SK-N-SH (cell line): Measurements from ENCODE around the gene NFKBIE. TPM values are rescaled to one million over a fixed set of nuclear protein-coding genes. Genes with fewer than 3 reads are reported as not detected.

ENCODE experiments used
- CTCF ChIA-PET: fragments of 300-600, 350-600 bp; formaldehyde crosslinking; extraction: SDS; loops from one replicate; lab custom pipeline; 2021; lab: Yijun Ruan, JAX
- POLR2A ChIA-PET: fragments of 350-600 bp; sonication (Branson Sonifier 250); formaldehyde crosslinking; extraction: SDS; loops from one replicate; lab custom pipeline; 2020; ENCODE audit warnings: antibody characterized with exemption, inconsistent platforms; lab: Yijun Ruan, JAX
- DNase-seq: peaks from one replicate; pipeline ENCODE4 v3.0.0; 2012
- H2AFZ ChIP-seq: fragments of 200-600 bp; sonication (generic); 2 replicates; pipeline ENCODE4 v1.8.1; 2016; ENCODE audit warnings: antibody characterized with exemption, mild to moderate bottlenecking, low read depth
- H3F3A ChIP-seq: fragments of 200-600 bp; sonication (generic); replicated peaks from 2 replicates; pipeline ENCODE3; 2016; ENCODE audit warnings: antibody characterized with exemption, mild to moderate bottlenecking; ENCODE audit not compliant: insufficient read depth
- H3K27ac ChIP-seq, 2 experiments: fragments of 200-500 bp in 1 of 2; fragments of 200-600 bp in 1 of 2; sonication (Bioruptor generic) in 1 of 2; sonication (generic), shearing (Covaris generic) in 1 of 2; 2 replicates each; pipeline versions ENCODE4 v1.5.1 to v1.6.1; 2014 to 2016; ENCODE audit warnings: low read depth in 2 of 2, inconsistent platforms in 1 of 2, low read length in 1 of 2, mild to moderate bottlenecking in 1 of 2, mixed read lengths in 1 of 2
- H3K27me3 ChIP-seq: fragments of 200-600 bp; sonication (generic), shearing (Covaris generic); 2 replicates; pipeline ENCODE4 v1.6.1; 2016; ENCODE audit warnings: mixed run types; ENCODE audit not compliant: insufficient read depth
- H3K36me3 ChIP-seq, 2 experiments: fragments of 200-500 bp in 1 of 2; fragments of 200-600 bp in 1 of 2; sonication (Bioruptor generic) in 1 of 2; sonication (generic) in 1 of 2; replicated peaks in 1 of 2; 2 replicates each; pipeline versions ENCODE3 to v1.5.1; 2014 to 2016; ENCODE audit warnings: low read length in 1 of 2, mild to moderate bottlenecking in 1 of 2; ENCODE audit not compliant: insufficient read depth in 2 of 2, control insufficient read depth in 1 of 2
- H3K4me1 ChIP-seq, 2 experiments: fragments of 200-500 bp in 1 of 2; fragments of 200-600 bp in 1 of 2; sonication (Bioruptor generic) in 1 of 2; sonication (generic), shearing (Covaris generic) in 1 of 2; 2 replicates each; pipeline versions ENCODE4 v1.5.1 to v1.6.1; 2014 to 2016; ENCODE audit warnings: low read depth in 1 of 2, low read length in 1 of 2, mixed run types in 1 of 2; ENCODE audit not compliant: insufficient read depth in 2 of 2, control insufficient read depth in 1 of 2
- H3K4me2 ChIP-seq: fragments of 200-600 bp; sonication (generic), shearing (Covaris generic); 2 replicates; pipeline ENCODE4 v1.6.1; 2017; ENCODE audit warnings: mixed run types
- H3K4me3 ChIP-seq, 2 experiments: fragments of 200-500 bp in 1 of 2; fragments of 200-600 bp in 1 of 2; sonication (Bioruptor generic) in 1 of 2; sonication (generic), shearing (Covaris generic) in 1 of 2; 2 replicates each; pipeline versions ENCODE4 v1.5.1 to v1.8.1; 2014 to 2016; ENCODE audit warnings: low read depth in 2 of 2, inconsistent platforms in 1 of 2, low read length in 1 of 2, mild to moderate bottlenecking in 1 of 2, mixed read lengths in 1 of 2, moderate library complexity in 1 of 2
- H3K79me2 ChIP-seq: fragments of 200-600 bp; sonication (generic); 2 replicates; pipeline ENCODE4 v1.8.1; 2017; ENCODE audit warnings: mild to moderate bottlenecking; ENCODE audit not compliant: insufficient read depth
- H3K9ac ChIP-seq: fragments of 200-600 bp; sonication (generic); 2 replicates; pipeline ENCODE4 v1.6.1; 2017; ENCODE audit warnings: mixed run types
- H3K9me2 ChIP-seq: fragments of 200-600 bp; sonication (generic); 2 replicates; pipeline ENCODE4 v1.6.1; 2017; ENCODE audit warnings: mixed run types
- H3K9me3 ChIP-seq: fragments of 200-600 bp; sonication (generic); 2 replicates; pipeline ENCODE4 v1.6.1; 2017; ENCODE audit warnings: mixed run types, mild to moderate bottlenecking, moderate library complexity
- H4K20me1 ChIP-seq: fragments of 200-600 bp; sonication (generic); 2 replicates; pipeline ENCODE4 v1.6.1; 2017; ENCODE audit warnings: mild to moderate bottlenecking, mixed run types; ENCODE audit not compliant: insufficient read depth
- CHD2 ChIP-seq: fragments of 150-350 bp; IDR thresholded peaks from 2 replicates; pipeline ENCODE4 v1.6.1; 2018; ENCODE audit warnings: low read length; ENCODE audit not compliant: partially characterized antibody
- EP300 ChIP-seq, 2 experiments: IDR thresholded peaks; 2 replicates each; pipeline versions ENCODE4 v1.4.0 to v1.6.1; 2012; ENCODE audit warnings: borderline replicate concordance in 1 of 2, low read depth in 1 of 2, low read length in 1 of 2
- FOSL2 ChIP-seq: IDR thresholded peaks from 2 replicates; pipeline ENCODE4 v1.4.0; 2012; ENCODE audit warnings: low read depth, mild to moderate bottlenecking, moderate library complexity, borderline replicate concordance
- FOXJ3 ChIP-seq: sonication (generic); formaldehyde crosslinking; IDR thresholded peaks from 2 replicates; pipeline ENCODE4 v1.5.1; 2020; ENCODE audit warnings: mild to moderate bottlenecking, missing genetic modification reagents
- MEF2A ChIP-seq: IDR thresholded peaks from 2 replicates; pipeline ENCODE4 v1.4.0; 2012; ENCODE audit warnings: low read depth, borderline replicate concordance
- NFIC ChIP-seq: IDR thresholded peaks from 2 replicates; pipeline ENCODE4 v1.4.0; 2012; ENCODE audit warnings: borderline replicate concordance
- NRF1 ChIP-seq: IDR thresholded peaks from 2 replicates; pipeline ENCODE4 v1.6.1; 2012; ENCODE audit warnings: low read depth, mild to moderate bottlenecking, low read length
- RAD21 ChIP-seq: IDR thresholded peaks from 2 replicates; pipeline ENCODE4 v1.6.1; 2012; ENCODE audit warnings: mild to moderate bottlenecking, low read length
- TEAD4 ChIP-seq: IDR thresholded peaks from 2 replicates; pipeline ENCODE4 v1.4.0; 2012; ENCODE audit warnings: mild to moderate bottlenecking, borderline replicate concordance; ENCODE audit not compliant: insufficient read depth
- USF1 ChIP-seq: IDR thresholded peaks from 2 replicates; pipeline ENCODE4 v1.4.0; 2012; ENCODE audit warnings: low read depth, borderline replicate concordance
- YY1 ChIP-seq: IDR thresholded peaks from 2 replicates; pipeline ENCODE4 v1.4.0; 2012; ENCODE audit warnings: low read depth, mild to moderate bottlenecking
- WGBS: methylation state at CpG from one replicate; pipeline ENCODE4 v1.1.6; 2017; ENCODE audit warnings: low lambda C conversion rate; 5-methylcytosine and 5-hydroxymethylcytosine counted together
- polyA plus RNA-seq, 3 experiments: library from polyadenylated mRNA; depleted of rRNA; stranded (reverse); fragments of >200 nt; gene quantifications; 2 replicates each; pipeline ENCODE4 v1.2.3, GENCODE V29; 2012

Gene NFKBIE
- polyA plus RNA-seq, 1 of the 3 experiments (the other 2 are of a cell fraction): 5.8 TPM

GRCh38 chr6:44284121-44284520 lies 18.8 kb upstream of the NFKBIE start:
- H3K9me2 ChIP-seq: no peaks in the 10 kb centered on the region
- H3K27me3 ChIP-seq: peaks cover 5% of the 10 kb centered on the region; the same call in 1 of the 2 replicates
- H3K4me2 ChIP-seq: no peak overlapping the region
- no peaks in the 10 kb centered on the region for H3K4me1 ChIP-seq
- H3K79me2 ChIP-seq: no peaks in the 10 kb centered on the region
- no peak overlapping the region for H2AFZ ChIP-seq
- DNase-seq: no peak
- POLR2A ChIA-PET: interaction anchor here (0.7 kb wide), 1 partner anchor 12 kb away, joined by 3 read pairs; no protein-coding TSS in a partner anchor
- no peak for TF ChIP-seq MEF2A
- TF ChIP-seq, all 33 proteins: peak for 0
- H3K4me3 ChIP-seq: no peak overlapping the region
- H3K36me3 ChIP-seq: no peaks in the 10 kb centered on the region
- no peaks in the 10 kb centered on the region for H3K9me3 ChIP-seq
- no peak overlapping the region for H3K27ac ChIP-seq
- no peaks in the 10 kb centered on the region for H4K20me1 ChIP-seq
- 16% methylated on average over 2 of the region's 2 CpGs for WGBS
- no peak overlapping the region for H3K9ac ChIP-seq
- CTCF ChIA-PET: interaction anchor here (0.8 to 2.2 kb wide), 6 partner anchors 9 to 36 kb away, joined by 3 to 13 read pairs (median 5); partner anchors contain the start of gene AARS2
- no peaks in the 10 kb centered on the region for H3F3A ChIP-seq

- DNase-seq: no peak
- ChIA-PET POLR2A (no interaction called here), CTCF (interaction anchor here (1.2 to 2.0 kb wide), 3 partner anchors 11 to 59 kb away, joined by 3 to 11 read pairs (median 4); no protein-coding TSS in a partner anchor)
- H3K4me1 ChIP-seq: no peaks in the 10 kb centered on the region
- no peak overlapping the region for H3K4me3 ChIP-seq
- H3K36me3 ChIP-seq: no peaks in the 10 kb centered on the region
- H3K79me2 ChIP-seq: no peaks in the 10 kb centered on the region
- no peaks in the 10 kb centered on the region for H3K9me2 ChIP-seq
- H3K9me3 ChIP-seq: no peaks in the 10 kb centered on the region
- H3K4me2 ChIP-seq: no peak overlapping the region; the same call in 1 of the 2 replicates
- no peaks in the 10 kb centered on the region for H3K27me3 ChIP-seq
- WGBS: 56% methylated on average over 9 of the region's 9 CpGs
- TF ChIP-seq CHD2: no peak
- TF ChIP-seq EP300 (IDR thresholded peaks at IDR 0.05; ENCODE audit: borderline replicate concordance in 1 of 2, low read depth in 1 of 2, low read length in 1 of 2): no peak
- TF ChIP-seq NRF1: no peak
- TF ChIP-seq TEAD4: no peak
- TF ChIP-seq FOSL2: no peak
- TF ChIP-seq YY1: no peak
- no peak for TF ChIP-seq USF1
- no peak for TF ChIP-seq FOXJ3 (CRISPR knock-in tag)
- TF ChIP-seq RAD21: no peak
- TF ChIP-seq NFIC: no peak
- no peak for TF ChIP-seq MEF2A
- H3K9ac ChIP-seq: no peak overlapping the region
- H3F3A ChIP-seq: no peaks in the 10 kb centered on the region
- H3K27ac ChIP-seq: no peak overlapping the region
- no peak overlapping the region for H2AFZ ChIP-seq
- H4K20me1 ChIP-seq: no peaks in the 10 kb centered on the region
Observed at GRCh38 chr6:44278774-44279697, 13.7 kb upstream of the NFKBIE start.
